ENCODE data around the gene ENTPD8.
"Not testable (repeated sequence)": the region's sequence is repeated elsewhere in the genome, so short reads cannot be mapped to it uniquely, and the experiment has no call there.

The ENTPD8 gene

GRCh38 chr9:137454597-137455358 lies 13.6 kb upstream of the ENTPD8 start:
- Histone ChIP-seq H3K4me1 (ENCODE audit: insufficient read depth, insufficient read length) (peaks cover 51% of the 10 kb centered on the region), H3K9me3 (ENCODE audit: insufficient read depth, low read length) (no peaks in the 10 kb centered on the region), H3K36me3 (ENCODE audit: insufficient read depth, insufficient read length, low read length) (peaks cover 61% of the 10 kb centered on the region), H3K4me3 (ENCODE audit: insufficient read length, low read depth) (peak overlapping the region; percentile 24), H3K27me3 (ENCODE audit: insufficient read depth, insufficient read length) (no peaks in the 10 kb centered on the region), H3K9ac (ENCODE audit: insufficient read length, low read depth) (peak overlapping the region; percentile 72)
- TF ChIP-seq YY1 (IDR thresholded peaks at IDR 0.05; ENCODE audit: insufficient read depth, insufficient read length) (no peak), SUZ12 (IDR thresholded peaks at IDR 0.05; ENCODE audit: extremely low read depth, insufficient read depth, insufficient read length) (no peak), ZNF274 (IDR thresholded peaks at IDR 0.05; ENCODE audit: low read depth, low read length) (no peak)
- DNase-seq (ENCODE audit: low read depth, low spot score) = no peak

GRCh38 chr9:137454145-137454596 lies 13.0 kb upstream of the ENTPD8 start:
- Histone ChIP-seq H3K36me3 (ENCODE audit: insufficient read depth, insufficient read length, low read length) (peaks cover 67% of the 10 kb centered on the region), H3K9ac (ENCODE audit: insufficient read length, low read depth) (peak overlapping the region; percentile 72)

GRCh38 chr9:137453643-137454081 lies 12.5 kb upstream of the ENTPD8 start:
- TF ChIP-seq YY1 (IDR thresholded peaks at IDR 0.05; ENCODE audit: insufficient read depth, insufficient read length) (no peak), ZNF274 (IDR thresholded peaks at IDR 0.05; ENCODE audit: low read depth, low read length) (no peak), SUZ12 (IDR thresholded peaks at IDR 0.05; ENCODE audit: extremely low read depth, insufficient read depth, insufficient read length) (no peak)
- H3K4me1 ChIP-seq (ENCODE audit: insufficient read depth, insufficient read length) = peaks cover 46% of the 10 kb centered on the region
- peak overlapping the region; percentile 64 for H3K9ac ChIP-seq (ENCODE audit: insufficient read length, low read depth)
- peaks cover 72% of the 10 kb centered on the region for H3K36me3 ChIP-seq (ENCODE audit: insufficient read depth, insufficient read length, low read length)
- peak; percentile 75 for DNase-seq (ENCODE audit: low read depth, low spot score)
- no peaks in the 10 kb centered on the region for H3K27me3 ChIP-seq (ENCODE audit: insufficient read depth, insufficient read length)
- peak overlapping the region; percentile 18 for H3K4me3 ChIP-seq (ENCODE audit: insufficient read length, low read depth)
- H3K9me3 ChIP-seq (ENCODE audit: insufficient read depth, low read length) = no peaks in the 10 kb centered on the region

More at GRCh38 chr9:137454145-137454596, 13.0 kb upstream of the ENTPD8 start:
- H3K4me1 ChIP-seq (ENCODE audit: insufficient read depth, insufficient read length) = peaks cover 46% of the 10 kb centered on the region
- H3K27me3 ChIP-seq (ENCODE audit: insufficient read depth, insufficient read length) = no peaks in the 10 kb centered on the region
- H3K4me3 ChIP-seq (ENCODE audit: insufficient read length, low read depth) = peak overlapping the region; percentile 24
- no peak for DNase-seq (ENCODE audit: low read depth, low spot score)
- H3K9me3 ChIP-seq (ENCODE audit: insufficient read depth, low read length) = no peaks in the 10 kb centered on the region
- TF ChIP-seq SUZ12 (IDR thresholded peaks at IDR 0.05; ENCODE audit: extremely low read depth, insufficient read depth, insufficient read length) (no peak), ZNF274 (IDR thresholded peaks at IDR 0.05; ENCODE audit: low read depth, low read length) (no peak), YY1 (IDR thresholded peaks at IDR 0.05; ENCODE audit: insufficient read depth, insufficient read length) (no peak)

- peak overlapping the region; percentile 18 for H3K4me3 ChIP-seq (ENCODE audit: insufficient read length, low read depth)
- no peak for DNase-seq (ENCODE audit: low read depth, low spot score)
- H3K4me1 ChIP-seq (ENCODE audit: insufficient read depth, insufficient read length) = peaks cover 42% of the 10 kb centered on the region
- H3K36me3 ChIP-seq (ENCODE audit: insufficient read depth, insufficient read length, low read length) = peaks cover 76% of the 10 kb centered on the region
- TF ChIP-seq ZNF274 (IDR thresholded peaks at IDR 0.05; ENCODE audit: low read depth, low read length) = no peak
- no peak for TF ChIP-seq SUZ12 (IDR thresholded peaks at IDR 0.05; ENCODE audit: extremely low read depth, insufficient read depth, insufficient read length)
- no peak for TF ChIP-seq YY1 (IDR thresholded peaks at IDR 0.05; ENCODE audit: insufficient read depth, insufficient read length)
- H3K9me3 ChIP-seq (ENCODE audit: insufficient read depth, low read length) = no peaks in the 10 kb centered on the region
- peak overlapping the region; percentile 64 for H3K9ac ChIP-seq (ENCODE audit: insufficient read length, low read depth)
- no peaks in the 10 kb centered on the region for H3K27me3 ChIP-seq (ENCODE audit: insufficient read depth, insufficient read length)
Measured at GRCh38 chr9:137452761-137453642, 11.8 kb upstream of the ENTPD8 start.

GRCh38 chr9:137452006-137452760 lies 11.0 kb upstream of the ENTPD8 start:
- peaks cover 36% of the 10 kb centered on the region for H3K4me1 ChIP-seq (ENCODE audit: insufficient read depth, insufficient read length)
- no peak overlapping the region for H3K4me3 ChIP-seq (ENCODE audit: insufficient read length, low read depth)
- no peak for DNase-seq (ENCODE audit: low read depth, low spot score)
- TF ChIP-seq ZNF274 (IDR thresholded peaks at IDR 0.05; ENCODE audit: low read depth, low read length) (no peak), YY1 (IDR thresholded peaks at IDR 0.05; ENCODE audit: insufficient read depth, insufficient read length) (no peak), SUZ12 (IDR thresholded peaks at IDR 0.05; ENCODE audit: extremely low read depth, insufficient read depth, insufficient read length) (no peak)
- no peaks in the 10 kb centered on the region for H3K27me3 ChIP-seq (ENCODE audit: insufficient read depth, insufficient read length)
- no peaks in the 10 kb centered on the region for H3K9me3 ChIP-seq (ENCODE audit: insufficient read depth, low read length)
- no peak overlapping the region for H3K9ac ChIP-seq (ENCODE audit: insufficient read length, low read depth)
- H3K36me3 ChIP-seq (ENCODE audit: insufficient read depth, insufficient read length, low read length) = peaks cover 76% of the 10 kb centered on the region

GRCh38 chr9:137451264-137452005 lies 10.3 kb upstream of the ENTPD8 start:
- H3K27me3 ChIP-seq (ENCODE audit: insufficient read depth, insufficient read length); H3K9ac ChIP-seq (ENCODE audit: insufficient read length, low read depth); DNase-seq (ENCODE audit: low read depth, low spot score); H3K4me3 ChIP-seq (ENCODE audit: insufficient read length, low read depth); H3K9me3 ChIP-seq (ENCODE audit: insufficient read depth, low read length): not testable (repeated sequence)
- Histone ChIP-seq H3K4me1 (ENCODE audit: insufficient read depth, insufficient read length) (peaks cover 30% of the 10 kb centered on the region), H3K36me3 (ENCODE audit: insufficient read depth, insufficient read length, low read length) (peaks cover 76% of the 10 kb centered on the region)

- not testable (repeated sequence) for H3K27me3 ChIP-seq (ENCODE audit: insufficient read depth, insufficient read length); H3K4me3 ChIP-seq (ENCODE audit: insufficient read length, low read depth); H3K9me3 ChIP-seq (ENCODE audit: insufficient read depth, low read length); H3K9ac ChIP-seq (ENCODE audit: insufficient read length, low read depth); DNase-seq (ENCODE audit: low read depth, low spot score)
- peaks cover 69% of the 10 kb centered on the region for H3K36me3 ChIP-seq (ENCODE audit: insufficient read depth, insufficient read length, low read length)
- peaks cover 31% of the 10 kb centered on the region for H3K4me1 ChIP-seq (ENCODE audit: insufficient read depth, insufficient read length)
Measured at GRCh38 chr9:137450539-137451222, 9.5 kb upstream of the ENTPD8 start.
